ENCODE data around the gene CD109.
"Not testable (repeated sequence)": the region's sequence is repeated elsewhere in the genome, so short reads cannot be mapped to it uniquely, and the experiment has no call there.

The CD109 gene

DNA sequence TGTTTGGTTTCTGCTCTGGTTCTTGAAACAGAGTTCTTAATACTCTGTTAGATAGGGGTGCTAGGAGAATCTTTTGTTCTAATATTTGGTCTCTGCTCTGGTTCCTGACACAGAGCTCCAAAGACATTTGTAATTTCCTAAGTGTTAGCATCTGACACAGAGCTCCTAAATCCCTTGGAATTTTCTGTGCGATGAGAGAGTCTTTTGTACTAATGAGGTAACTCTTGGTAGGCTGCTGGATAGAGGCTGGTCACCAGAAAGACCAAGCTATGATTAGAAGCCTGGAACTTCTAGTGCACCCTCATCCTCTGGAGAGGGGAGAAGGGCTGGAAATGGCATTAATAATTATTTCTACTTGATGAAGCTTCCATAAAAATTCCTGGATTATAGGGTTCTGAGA lies 7.7 kb upstream of the CD109 start:
- no peak for DNase-seq (ENCODE audit: low spot score)

DNA sequence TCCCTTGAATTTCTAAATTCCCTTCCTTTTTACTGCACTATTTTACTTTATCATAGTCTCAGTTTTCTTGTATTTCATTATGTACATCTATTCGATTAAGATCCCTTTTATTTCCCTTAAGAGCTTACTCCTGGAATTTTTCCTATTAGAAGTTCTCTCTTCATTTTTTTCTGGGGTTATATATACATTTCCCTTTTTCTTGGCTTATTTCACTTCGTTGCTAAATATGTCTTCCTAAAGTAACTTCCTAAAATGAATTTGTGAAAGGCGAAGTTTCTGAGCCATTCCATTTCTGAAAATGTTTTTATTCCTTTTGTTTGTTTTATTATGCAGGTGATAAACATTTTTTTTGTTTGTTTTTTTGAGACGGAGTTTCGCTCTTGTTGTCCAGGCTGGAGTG lies 5.9 kb upstream of the CD109 start:
- DNase-seq (ENCODE audit: low spot score), result no peak

DNA sequence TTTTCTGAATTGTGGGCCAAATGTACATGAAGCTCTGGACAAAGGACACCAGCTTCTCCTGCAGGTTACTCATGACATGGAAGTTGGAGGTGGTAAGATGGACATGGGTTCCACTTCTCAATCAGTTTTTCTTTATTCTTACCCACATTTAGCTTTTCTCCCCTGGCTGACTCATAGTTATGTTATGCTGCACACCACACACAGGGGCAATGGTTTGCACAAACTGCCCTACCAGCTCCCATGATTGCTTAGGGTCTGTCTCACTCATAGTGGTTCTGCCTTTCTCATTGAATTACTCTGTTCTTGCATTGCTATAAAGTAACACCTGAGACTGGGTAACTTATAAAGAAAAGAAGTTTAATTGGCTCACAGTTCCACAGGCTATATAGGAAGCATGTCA lies 4.5 kb upstream of the CD109 start:
- DNase-seq (ENCODE audit: low spot score), result peak; percentile 53

DNA sequence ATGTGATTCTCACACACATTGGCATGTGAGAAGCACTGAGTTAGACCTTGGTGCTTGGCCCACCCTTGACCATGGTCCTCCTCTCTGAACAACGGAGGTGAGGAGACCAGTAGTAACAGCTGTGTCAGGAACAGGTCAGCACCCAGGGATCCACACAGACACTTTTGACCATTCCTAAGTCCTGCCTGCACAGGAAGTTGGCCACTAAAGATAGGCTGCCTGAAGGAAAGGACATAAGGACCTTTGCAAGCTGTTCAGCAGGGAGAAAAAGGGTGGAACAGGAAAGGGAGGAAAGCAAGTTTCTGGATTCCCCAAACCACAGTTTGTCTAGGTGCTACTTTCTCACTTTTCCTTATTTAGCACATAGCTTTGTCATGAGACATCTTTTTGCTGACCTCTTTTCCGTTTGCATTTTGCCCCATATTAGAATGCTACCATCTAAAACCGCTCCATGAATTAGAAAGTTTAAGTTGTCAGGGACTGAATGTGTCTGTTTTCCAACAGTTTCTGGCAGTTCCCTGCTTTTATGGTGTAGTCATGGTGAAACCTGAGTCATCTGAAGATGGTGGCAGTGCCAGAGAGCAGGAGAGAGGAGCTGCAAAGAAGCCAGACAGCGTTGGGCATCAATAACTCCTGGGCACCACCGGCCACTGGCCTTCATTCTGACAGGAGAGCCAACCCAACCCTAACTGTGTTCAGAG lies 1.1 kb upstream of the CD109 start:
- DNase-seq (ENCODE audit: low spot score), result peak; percentile 48

DNA sequence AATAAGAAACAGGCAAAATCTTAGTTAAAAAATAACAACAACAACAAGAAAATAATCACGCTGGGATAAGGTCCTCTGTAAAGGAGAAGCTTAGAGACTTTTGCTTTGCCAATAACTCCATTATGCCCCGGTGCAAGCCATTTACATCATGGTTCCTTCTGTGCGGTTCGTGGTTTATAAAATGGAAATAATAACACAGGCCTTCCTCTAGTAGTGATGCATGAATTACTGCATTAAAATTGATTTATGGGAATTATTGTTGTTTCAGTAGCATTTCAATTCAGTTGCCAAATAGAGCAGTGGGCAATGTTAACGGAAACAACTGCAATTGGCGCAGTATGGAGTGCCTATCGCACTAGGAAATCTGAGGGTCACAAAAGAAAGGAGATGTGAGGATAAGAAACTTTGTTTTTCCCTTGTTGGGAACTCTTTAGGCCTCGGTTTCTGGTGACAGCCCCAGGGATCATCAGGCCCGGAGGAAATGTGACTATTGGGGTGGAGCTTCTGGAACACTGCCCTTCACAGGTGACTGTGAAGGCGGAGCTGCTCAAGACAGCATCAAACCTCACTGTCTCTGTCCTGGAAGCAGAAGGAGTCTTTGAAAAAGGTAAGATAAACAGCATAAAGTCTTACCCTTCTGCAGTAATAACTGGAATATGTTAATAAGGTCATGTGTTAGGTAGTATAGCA lies 1.1 kb downstream of the CD109 start:
- peak; percentile 40 for DNase-seq (ENCODE audit: low spot score)

DNA sequence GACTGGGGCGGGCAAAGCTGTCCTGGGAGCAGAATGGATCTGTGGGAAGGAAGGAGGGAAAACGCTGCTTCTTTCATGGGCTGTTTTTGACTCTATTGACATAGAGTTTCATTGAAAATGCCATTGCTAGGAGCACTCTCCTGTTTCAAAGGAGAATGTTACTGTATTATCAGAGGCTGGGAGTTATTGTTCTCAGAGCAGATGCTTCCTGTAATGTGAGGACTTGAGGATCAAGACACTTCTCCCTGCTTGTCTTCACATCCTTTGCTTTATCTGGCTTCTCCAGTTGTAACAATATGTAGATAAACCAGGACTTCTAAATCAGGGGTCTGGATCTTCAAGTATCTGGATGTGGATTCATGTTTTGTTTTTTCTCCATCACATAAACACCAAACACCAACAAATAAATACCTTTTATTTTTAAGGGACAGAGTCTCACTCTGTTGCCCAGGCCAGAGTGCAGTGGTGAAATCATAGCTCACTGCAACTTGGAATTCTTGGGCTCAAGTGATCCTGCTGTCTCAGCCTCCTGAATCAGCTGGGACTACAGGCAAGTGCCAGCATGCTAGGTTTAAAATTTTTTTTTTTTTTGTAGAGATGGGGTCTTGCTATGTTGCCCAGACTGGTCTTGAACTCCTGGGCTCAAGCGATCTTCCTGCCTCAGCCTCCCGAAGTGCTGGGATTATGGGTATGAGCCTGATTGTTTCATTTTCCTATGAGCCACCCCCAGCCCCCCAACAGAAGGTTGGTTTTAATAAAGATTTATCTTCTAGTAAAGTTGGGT lies 3.9 kb downstream of the CD109 start:
- no peak for DNase-seq (ENCODE audit: low spot score)

DNA sequence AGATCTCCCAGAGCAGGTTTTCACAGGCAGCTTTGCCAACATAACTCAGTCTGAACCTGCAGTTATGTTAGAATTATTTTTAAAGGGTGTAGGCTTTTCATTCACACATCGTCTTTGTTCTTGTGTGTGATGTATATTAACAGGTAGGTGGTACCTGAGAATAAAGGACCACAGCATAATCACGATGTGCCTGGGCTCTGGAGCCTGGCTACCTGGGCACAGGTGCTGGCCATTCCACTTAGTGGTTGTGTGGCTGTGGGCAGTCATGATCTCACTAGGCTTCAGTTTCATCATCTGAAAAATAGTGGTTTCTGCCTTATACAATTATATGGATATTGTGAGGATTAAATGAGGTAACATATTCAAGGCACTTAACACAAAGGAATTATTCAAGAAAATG lies 6.4 kb downstream of the CD109 start:
- no peak for DNase-seq (ENCODE audit: low spot score)

DNA sequence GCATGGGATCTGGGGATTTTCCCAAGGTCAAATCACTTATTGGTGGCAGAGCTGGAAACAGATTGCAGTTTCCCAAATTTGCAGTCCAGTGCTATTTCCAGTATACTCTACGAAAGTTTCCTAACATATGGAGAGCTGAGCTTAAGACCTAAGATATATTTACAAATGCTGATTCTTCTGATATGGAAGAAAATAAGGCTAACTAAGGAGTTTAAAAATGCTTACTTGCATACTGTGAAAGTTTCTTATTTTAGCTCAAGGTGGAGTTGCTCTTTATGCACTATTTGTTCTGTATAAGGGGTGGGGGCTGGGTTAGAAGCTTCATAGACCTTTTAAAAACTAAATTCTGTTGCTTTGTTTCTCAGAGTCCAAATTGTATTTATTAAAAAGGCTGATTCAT lies 7.5 kb downstream of the CD109 start:
- no peak for DNase-seq (ENCODE audit: low spot score)

DNA sequence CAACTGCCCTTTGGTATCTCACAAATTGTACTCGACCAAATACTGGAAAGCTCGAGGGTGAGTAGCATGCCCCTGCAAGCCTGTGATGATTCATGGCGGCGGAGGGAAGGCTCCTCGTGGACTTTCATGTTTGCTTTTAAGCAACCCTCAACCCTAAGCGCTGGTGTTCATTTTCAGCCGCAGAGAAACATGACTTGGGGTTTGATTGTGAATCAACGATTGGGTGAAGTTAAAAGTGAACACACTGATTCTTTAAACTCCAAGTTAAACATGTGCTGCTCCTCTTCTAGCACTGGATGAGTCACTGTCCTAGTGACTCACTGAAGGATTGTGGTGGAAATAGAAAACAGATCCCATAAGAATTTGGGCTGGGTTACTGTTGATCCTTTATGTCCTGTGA lies 8.3 kb downstream of the CD109 start:
- peak; percentile 66 for DNase-seq (ENCODE audit: low spot score)

DNA sequence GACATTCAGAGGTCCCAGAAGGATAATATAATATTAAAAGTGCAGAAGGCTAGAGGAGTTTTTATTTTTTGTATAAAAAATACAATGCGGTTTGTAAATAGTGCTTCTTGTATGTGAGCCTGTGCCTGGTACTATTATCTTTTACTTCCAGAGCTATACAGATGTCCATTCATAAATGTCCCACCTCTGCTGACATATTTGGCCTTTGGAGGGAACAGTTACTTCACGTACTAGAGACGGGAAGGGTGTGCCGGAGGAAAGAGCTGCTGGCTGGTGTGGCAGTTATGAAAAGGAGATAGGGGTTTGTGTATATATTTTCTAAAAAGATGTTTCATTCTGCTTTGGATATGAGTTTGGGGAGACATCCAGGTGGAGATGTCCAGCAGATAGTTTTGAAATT lies 8.8 kb downstream of the CD109 start:
- DNase-seq (ENCODE audit: low spot score), result no peak

DNA sequence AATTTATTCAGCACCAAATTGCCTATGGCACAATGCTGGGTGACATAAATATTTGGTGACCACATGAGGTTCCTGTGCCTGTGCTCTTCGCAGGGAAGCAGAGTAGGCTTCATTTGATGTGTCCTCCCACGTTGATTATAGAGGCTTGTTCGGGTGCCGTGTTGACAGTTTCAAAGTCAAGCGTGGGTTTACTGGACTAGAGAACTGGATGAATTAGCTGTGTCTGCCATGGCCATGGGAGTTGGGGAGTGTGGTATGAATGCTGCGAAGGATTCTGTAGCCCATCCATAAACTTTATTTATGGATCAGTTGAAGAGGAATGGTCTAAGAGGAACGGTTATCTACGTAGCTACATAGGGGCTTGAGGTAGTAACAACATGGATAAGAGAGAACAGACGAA lies 11.0 kb downstream of the CD109 start:
- no peak for DNase-seq (ENCODE audit: low spot score)

DNA sequence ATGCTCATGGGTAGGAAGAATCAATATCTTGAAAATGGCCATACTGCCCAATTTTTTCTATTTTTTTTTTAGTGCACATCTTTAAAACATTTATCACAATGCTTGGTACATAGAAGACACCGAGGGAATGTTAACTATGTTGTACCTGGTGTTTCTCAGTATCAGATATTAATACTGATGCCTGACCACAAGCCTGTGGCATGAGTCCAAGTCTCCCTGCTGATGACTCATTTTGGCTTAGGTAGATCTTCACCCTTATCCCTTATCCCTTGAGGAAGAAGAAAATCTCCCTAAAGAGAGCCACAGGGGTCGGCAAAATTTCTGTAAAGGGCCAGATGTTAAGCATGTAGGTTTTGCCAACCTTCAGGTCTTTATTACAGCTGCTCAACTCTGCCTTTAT lies 14.5 kb downstream of the CD109 start:
- DNase-seq (ENCODE audit: low spot score), result no peak

DNA sequence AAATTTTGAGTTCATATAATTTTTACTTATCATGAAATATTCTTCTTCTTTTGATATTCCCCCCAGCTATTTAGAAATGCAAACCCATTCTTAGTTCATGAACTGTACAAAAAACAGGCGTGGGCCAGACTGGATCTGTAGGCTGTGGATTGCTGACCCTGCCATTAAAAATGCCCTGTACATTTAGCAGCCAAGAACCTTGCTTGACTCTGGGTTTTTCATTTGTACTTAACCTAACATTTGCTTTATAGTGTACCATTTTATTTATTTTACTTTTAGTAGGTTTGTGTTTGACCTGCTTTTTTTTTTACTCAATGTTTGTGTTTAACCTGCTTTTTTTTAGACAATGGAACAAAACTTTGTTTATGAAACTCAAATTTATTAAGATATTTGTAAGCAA lies 14.9 kb downstream of the CD109 start:
- no peak for DNase-seq (ENCODE audit: low spot score)

DNA sequence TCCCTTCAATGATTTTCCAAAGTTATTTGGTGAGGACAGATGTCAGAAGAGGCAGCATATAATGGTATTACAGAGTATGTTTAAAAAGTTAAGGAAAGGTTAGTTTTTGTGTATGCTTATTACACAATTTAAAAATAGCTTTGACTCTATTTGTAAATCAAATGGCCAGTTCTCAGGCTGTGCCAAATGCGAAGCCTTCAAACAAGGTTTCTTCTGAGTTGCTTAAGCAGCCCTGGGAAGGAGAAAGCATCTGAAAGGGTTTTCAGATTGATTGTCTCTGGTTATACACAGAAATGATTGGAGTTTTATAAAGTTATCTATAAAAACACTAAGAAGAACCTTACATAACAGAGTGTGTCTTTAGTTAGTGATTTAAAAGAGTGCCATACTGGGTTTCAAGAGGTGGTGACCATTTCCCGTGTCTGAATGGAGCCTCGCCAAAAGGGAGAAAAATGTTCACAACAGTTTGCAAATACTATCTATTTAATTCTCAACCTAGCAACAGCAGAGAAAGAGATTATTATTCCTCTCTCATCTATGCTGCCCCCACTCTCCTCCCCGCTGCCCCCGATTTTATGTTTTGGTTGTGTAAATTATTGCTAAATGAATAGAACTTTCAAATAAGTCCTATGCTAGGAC lies 16.7 kb downstream of the CD109 start:
- no peak for DNase-seq (ENCODE audit: low spot score)

DNA sequence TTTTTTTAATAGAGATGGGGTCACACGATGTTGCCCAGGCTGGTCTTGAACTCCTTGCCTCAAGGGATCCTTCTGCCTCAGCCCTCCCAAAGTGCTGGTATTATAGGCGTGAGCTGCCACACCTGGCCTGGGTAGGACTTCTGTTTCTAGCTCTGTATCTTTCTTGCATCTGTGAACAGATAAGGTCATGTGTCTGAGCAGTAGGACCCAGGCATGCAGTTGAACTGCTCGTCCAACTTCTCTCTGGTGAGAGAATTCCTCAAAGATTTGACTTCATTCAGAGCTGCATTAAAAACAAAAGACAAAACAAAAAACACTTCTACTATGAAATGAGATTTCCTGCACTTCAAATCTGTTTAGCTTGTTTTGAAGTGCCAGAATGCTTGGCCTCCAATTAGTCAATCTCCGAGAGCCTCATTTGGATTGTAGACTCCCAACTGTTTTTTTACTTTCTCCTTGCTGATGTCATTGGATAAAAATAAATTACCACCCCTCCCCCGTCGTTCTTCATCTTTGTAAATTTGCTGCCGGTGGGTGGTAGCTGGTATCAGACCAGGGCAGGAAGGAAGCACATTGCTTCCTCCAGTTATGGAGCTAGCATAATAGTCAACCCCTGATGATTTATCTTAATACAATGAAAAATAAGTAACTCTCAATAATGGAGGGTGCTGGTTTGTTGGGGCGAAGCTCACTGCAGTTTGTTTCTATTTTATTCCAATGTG lies 17.6 kb downstream of the CD109 start:
- DNase-seq (ENCODE audit: low spot score), result no peak

DNA sequence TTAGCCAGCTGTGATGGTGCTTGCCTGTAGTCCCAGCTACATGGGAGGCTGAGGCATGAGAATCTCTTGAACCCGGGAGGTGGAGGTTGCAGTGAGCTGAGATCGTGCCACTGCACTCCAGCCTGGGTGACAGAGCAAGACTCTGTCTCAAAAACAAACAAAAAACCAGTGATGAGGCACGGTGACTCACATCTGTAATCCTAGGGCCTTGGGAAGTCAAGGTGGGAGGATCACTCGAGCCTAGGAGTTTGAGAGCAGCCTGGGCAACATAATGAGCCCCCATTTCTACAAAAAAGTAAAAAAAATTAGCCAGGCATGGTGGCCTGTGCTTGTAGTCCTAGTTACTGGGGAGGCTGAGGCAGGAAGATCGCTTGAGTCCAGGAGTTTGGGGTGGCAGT lies 19.1 kb downstream of the CD109 start:
- DNase-seq (ENCODE audit: low spot score), result not testable (repeated sequence)

DNA sequence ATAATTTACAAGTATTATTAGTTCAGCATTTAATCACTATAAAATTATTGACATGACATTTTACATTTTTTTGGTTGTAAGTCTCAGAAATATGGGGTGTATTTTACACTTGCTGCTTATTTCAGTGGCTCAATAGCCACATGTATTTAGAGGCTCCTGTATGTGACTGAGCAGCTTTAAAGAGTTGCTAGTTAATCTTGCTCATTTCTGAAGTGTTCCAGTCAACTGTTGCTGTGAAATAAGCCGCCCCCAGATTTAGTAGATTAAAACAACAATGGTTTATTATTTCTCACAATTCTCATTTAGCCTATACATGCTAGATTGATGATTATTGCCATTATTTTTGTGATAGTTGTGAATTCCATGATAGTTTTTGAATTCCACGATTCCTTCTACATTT lies 23.0 kb downstream of the CD109 start:
- DNase-seq (ENCODE audit: low spot score), result peak; percentile 41

DNA sequence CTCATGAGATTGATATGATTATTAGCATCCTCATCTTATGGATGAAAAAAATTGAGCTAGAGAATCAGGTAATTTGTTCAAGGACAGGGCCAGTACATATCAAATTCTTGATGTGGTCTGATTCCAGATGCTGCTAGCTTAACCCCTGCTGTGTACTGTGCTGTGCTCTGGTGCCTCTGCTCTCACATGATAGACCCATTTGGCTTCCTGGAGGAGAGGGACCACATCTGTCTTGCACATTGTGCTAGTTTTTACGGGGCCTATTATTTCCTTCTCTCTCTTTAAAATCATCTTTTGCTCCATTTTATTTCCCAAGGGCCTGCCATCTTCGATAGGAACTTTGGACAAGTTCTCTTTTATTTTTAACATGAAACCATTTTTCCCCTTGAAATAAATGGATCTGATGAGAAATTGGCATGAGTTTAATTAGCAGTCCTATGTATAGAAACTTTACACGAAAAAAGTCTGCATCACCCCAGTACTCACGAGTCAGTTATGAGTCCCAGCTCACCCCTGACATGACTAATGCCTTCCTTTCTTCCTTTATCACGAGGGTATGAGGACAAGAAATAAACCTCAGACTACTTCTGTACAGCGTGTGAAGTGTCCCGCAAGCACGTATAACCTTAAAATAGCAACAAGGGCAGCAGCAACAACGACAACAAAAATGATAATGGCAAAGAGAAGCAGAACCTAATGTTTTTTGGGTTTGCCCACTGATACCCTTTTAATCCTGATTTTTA lies 26.5 kb downstream of the CD109 start:
- peak; percentile 86 for DNase-seq (ENCODE audit: low spot score)

DNA sequence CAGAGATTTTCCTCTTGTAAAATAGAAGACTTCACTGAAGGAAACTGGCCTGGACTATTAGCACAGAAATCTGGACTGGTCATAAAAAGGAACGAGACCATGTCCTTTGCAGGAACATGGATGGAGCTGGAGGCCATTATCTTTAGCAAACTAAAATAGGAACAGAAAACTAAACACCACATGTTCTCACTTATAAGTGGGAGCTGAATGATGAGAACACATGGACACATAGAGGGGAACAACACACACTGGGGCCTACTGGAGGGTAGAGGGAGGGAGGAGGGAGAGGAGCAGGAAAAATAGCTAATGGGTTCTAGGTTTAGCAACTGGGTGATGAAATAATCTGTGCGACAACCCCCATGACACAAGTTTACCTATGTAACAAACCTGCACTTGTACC lies 27.5 kb downstream of the CD109 start:
- not testable (repeated sequence) for DNase-seq (ENCODE audit: low spot score)

DNA sequence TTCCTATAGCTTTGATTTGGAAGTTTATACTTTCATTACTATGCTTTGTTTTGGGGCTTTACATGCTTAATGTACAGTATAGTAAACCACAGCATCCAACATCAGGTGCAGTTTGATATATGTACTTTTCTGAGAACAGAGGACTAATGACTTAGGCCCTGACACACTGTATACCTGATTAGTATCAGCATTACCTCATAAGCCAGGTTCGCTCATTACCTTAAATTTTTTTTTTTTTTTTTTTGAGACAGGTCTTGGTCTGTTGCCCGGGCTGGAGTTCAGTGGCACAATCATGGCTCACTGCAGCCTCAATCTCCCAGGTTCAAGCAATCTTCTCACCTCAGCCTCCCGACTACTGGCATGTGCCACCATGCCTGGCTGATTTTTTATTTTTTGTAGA lies 28.4 kb downstream of the CD109 start:
- DNase-seq (ENCODE audit: low spot score), result no peak

DNA sequence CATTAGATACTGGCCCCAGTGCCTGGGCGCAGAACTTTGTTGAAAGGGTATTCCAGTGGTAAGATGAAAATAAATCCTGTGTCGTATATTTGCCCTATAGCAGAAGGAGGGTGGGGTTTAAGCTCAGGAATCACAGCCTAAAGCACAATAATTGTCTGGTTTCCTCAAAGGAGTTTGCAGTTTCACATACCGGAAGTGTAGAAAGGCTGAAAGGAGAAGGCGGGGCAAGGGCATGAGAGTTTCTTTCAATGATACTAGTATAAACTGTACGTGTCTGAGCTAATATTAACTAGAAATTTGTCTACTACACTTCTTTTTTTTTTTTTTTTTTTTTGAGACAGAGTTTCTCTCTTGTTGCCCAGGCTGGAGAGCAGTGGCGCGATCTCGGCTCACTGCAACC lies 29.2 kb downstream of the CD109 start:
- DNase-seq (ENCODE audit: low spot score), result peak; percentile 51
